Smooth muscle cell (in vitro differentiated cells): ENCODE data around the gene IFNL1. TPM values are rescaled to one million over a fixed set of nuclear protein-coding genes. Genes with fewer than 3 reads are reported as not detected.

Source experiments
- DNase-seq: peaks from one replicate; lab custom pipeline; 2025; ENCODE audit not compliant: unreplicated experiment; lab: John Stamatoyannopoulos, UW
- H2AFZ ChIP-seq: fragments of 200-600 bp; sonication (generic); 2 replicates; pipeline ENCODE4 v1.6.0; 2016; ENCODE audit warnings: antibody characterized with exemption, low read depth, mild to moderate bottlenecking
- H3F3A ChIP-seq: fragments of 200-600 bp; sonication (generic); 2 replicates; pipeline ENCODE4 v1.6.0; 2017; ENCODE audit warnings: antibody characterized with exemption, low read depth
- H3K27ac ChIP-seq: fragments of 200-600 bp; sonication (generic); 2 replicates; pipeline ENCODE4 v1.5.1; 2016; ENCODE audit warnings: low read depth, mild to moderate bottlenecking
- H3K27me3 ChIP-seq: fragments of 200-600 bp; sonication (generic); 2 replicates; pipeline ENCODE4 v1.6.1; 2016; ENCODE audit warnings: low read depth, mild to moderate bottlenecking
- H3K36me3 ChIP-seq: fragments of 200-600 bp; sonication (generic); 2 replicates; pipeline ENCODE4 v1.5.1; 2016; ENCODE audit warnings: low read depth
- H3K4me1 ChIP-seq: fragments of 200-600 bp; sonication (generic); 2 replicates; pipeline ENCODE4 v1.5.1; 2016; ENCODE audit warnings: low read depth
- H3K4me2 ChIP-seq: fragments of 200-600 bp; sonication (generic); 2 replicates; pipeline ENCODE4 v1.6.0; 2016; ENCODE audit warnings: mild to moderate bottlenecking
- H3K4me3 ChIP-seq: fragments of 200-600 bp; sonication (generic); 2 replicates; pipeline ENCODE4 v1.5.1; 2016; ENCODE audit warnings: mild to moderate bottlenecking
- H3K79me2 ChIP-seq: fragments of 200-600 bp; sonication (generic); 2 replicates; pipeline ENCODE4 v1.6.0; 2016; ENCODE audit warnings: low read depth, mild to moderate bottlenecking
- H3K9ac ChIP-seq: fragments of 200-600 bp; sonication (generic); 2 replicates; pipeline ENCODE4 v1.6.0; 2016; ENCODE audit warnings: low read depth
- H3K9me3 ChIP-seq: fragments of 200-600 bp; sonication (generic); replicated peaks from 2 replicates; pipeline ENCODE4 v1.5.1; 2016; ENCODE audit warnings: low read depth
- H4K20me1 ChIP-seq: fragments of 200-600 bp; sonication (generic); 2 replicates; pipeline ENCODE4 v1.6.0; 2016; ENCODE audit warnings: low read depth
- WGBS: methylation state at CpG from one replicate; pipeline ENCODE4 v1.1.7; 2016; ENCODE audit warnings: low lambda C conversion rate; 5-methylcytosine and 5-hydroxymethylcytosine counted together
- polyA plus RNA-seq: library from polyadenylated mRNA; unstranded; fragments of >200 nt; fragmentation: Nextera tagmentation; extraction: Ambion mirVana; gene quantifications from 2 replicates; pipeline ENCODE4 v1.2.1, GENCODE V29; 2016
- total RNA-seq: library from RNA; depleted of rRNA; stranded (reverse); fragments of >200 nt; gene quantifications from 2 replicates; pipeline ENCODE4 v1.2.3, GENCODE V29; 2014
- TF ChIP-seq, protein P1 (sequence below): fragments of 200-600 bp; sonication (generic); IDR thresholded peaks from 2 replicates; pipeline ENCODE4 v1.5.1; 2017; ENCODE audit warnings: borderline replicate concordance, mild to moderate bottlenecking, antibody characterized with exemption; ENCODE audit not compliant: insufficient read depth, poor library complexity, severe bottlenecking

The IFNL1 gene
- total and polyA plus RNA-seq, 2 experiments from 2014 or later: not detected

DNA sequence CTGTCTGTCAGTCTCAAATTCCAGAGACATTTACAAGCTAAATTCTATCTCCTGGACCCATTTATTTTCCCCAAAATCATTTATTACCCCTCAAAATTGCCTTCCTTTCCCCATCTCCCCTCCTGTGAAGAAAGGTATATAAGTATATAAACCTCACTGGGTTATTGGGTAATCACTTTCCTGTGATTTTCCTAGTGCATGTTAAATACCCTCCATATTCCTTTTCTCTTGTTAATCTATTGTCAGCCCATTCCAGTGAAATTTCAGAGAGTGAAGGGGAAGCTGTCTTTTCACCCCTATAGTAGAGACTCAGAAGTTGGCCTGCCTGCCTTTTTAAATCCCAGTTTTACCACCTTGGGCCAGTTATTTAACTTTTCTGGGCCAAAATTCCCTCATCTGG, 9.9 kb downstream of the IFNL1 start:
- Histone ChIP-seq H3F3A (peaks cover 5% of the 10 kb centered on the region), H3K27me3 (peaks cover 6% of the 10 kb centered on the region), H3K79me2 (no peaks in the 10 kb centered on the region), H3K9me3 (no peaks in the 10 kb centered on the region), H4K20me1 (no peaks in the 10 kb centered on the region), H2AFZ (no peak overlapping the region), H3K4me1 (peaks cover 9% of the 10 kb centered on the region), H3K36me3 (no peaks in the 10 kb centered on the region), H3K4me3 (no peak overlapping the region), H3K9ac (no peak overlapping the region), H3K27ac (peak overlapping the region; percentile 69), H3K4me2 (peak overlapping the region; percentile 89)
- TF ChIP-seq, protein P1, sequence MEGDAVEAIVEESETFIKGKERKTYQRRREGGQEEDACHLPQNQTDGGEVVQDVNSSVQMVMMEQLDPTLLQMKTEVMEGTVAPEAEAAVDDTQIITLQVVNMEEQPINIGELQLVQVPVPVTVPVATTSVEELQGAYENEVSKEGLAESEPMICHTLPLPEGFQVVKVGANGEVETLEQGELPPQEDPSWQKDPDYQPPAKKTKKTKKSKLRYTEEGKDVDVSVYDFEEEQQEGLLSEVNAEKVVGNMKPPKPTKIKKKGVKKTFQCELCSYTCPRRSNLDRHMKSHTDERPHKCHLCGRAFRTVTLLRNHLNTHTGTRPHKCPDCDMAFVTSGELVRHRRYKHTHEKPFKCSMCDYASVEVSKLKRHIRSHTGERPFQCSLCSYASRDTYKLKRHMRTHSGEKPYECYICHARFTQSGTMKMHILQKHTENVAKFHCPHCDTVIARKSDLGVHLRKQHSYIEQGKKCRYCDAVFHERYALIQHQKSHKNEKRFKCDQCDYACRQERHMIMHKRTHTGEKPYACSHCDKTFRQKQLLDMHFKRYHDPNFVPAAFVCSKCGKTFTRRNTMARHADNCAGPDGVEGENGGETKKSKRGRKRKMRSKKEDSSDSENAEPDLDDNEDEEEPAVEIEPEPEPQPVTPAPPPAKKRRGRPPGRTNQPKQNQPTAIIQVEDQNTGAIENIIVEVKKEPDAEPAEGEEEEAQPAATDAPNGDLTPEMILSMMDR: no peak
- no peak for DNase-seq

DNA sequence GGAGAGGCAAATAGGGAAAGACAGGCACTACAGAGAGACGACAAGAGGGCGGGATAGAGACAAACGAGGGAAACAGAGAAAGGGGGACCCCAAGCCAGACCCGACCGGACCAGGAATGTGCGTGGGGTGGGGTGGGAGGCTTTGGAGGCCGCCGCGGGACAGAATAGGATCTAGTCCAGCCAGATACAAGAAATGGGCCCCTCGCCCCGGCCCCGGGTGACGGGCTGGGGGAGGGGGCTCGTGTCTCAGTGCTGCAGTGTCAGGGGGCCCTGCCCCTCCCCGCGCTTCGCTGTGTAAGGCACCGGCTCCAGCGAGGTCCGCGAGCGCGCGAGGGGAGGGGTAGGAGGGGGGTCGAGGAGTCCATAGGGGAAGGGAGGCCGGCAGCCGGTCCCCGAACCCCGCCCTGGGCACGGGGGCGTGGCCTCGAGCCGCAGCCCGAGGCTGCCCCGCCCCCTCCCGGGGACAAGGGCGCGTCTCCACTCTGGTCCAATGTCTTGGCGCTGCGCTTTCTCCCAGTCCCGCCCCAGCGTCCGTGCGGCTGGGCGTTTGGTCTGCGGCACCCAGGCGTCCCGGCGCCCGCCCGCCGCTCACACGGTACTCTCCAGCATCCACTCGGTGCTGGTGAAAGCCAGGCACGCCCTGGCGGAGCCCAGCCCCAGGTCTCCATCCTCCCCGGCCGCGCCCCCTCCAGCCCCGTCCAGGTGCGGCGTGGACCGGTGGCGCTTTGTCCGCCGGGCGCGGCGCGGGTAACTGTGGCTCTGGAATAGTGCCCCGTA, 11.0 kb downstream of the IFNL1 start:
- Histone ChIP-seq H3K4me1 (peaks cover 9% of the 10 kb centered on the region), H3K79me2 (no peaks in the 10 kb centered on the region), H3K27ac (peak overlapping the region; percentile 67), H3K4me2 (peak overlapping the region; percentile 89), H3F3A (peaks cover 5% of the 10 kb centered on the region), H3K4me3 (peak overlapping the region; percentile 53), H3K36me3 (no peaks in the 10 kb centered on the region), H2AFZ (peak overlapping the region; percentile 97), H3K27me3 (peaks cover 6% of the 10 kb centered on the region), H3K9me3 (no peaks in the 10 kb centered on the region), H3K9ac (peak overlapping the region; percentile 45), H4K20me1 (no peaks in the 10 kb centered on the region)
- 2% methylated on average over 19 of the region's 71 CpGs for WGBS
- TF ChIP-seq, protein P1: no peak
- no peak for DNase-seq

DNA sequence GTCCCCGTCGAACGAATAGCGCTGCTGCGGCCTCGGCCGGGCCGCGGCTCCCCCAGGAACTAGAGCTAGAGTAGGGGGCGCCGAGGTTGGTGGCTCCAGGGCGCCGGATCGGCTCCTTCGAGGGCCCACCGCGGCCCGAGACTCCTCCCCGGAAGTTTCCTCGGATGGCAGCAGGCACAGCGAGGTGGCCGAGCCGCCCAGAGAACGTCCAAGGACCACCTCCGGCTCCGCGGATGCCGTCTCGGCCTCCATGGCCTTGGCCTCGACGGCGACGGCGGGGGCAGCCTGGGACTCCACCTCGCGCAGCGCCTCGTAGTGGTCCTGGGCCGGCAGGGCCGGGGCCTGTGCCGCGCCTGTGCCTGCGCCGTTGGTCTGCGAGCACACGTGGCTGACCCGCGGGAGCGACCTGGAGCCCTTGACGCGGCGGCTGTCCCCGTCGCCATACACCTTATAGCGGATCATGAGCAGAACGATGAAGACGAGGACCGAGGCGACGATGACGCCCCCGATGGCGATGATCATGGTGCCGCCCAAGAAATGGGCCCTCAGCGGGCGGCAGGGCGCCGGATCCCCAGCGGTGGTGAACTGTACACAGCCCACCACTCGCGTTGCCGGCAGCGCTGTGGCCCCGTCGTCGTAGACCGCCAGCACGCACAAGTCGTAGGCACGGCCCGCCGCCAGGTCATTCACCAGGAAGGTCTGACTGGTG, 11.8 kb downstream of the IFNL1 start:
- DNase-seq: no peak
- H3K9ac ChIP-seq: no peak overlapping the region
- peak overlapping the region; percentile 53 for H3K4me3 ChIP-seq
- H3K79me2 ChIP-seq: no peaks in the 10 kb centered on the region
- H3K4me1 ChIP-seq: peaks cover 9% of the 10 kb centered on the region
- H3F3A ChIP-seq: peaks cover 5% of the 10 kb centered on the region
- TF ChIP-seq, protein P1: peak; percentile 2
- H3K27me3 ChIP-seq: peaks cover 6% of the 10 kb centered on the region
- H3K9me3 ChIP-seq: no peaks in the 10 kb centered on the region
- no peaks in the 10 kb centered on the region for H4K20me1 ChIP-seq
- peak overlapping the region; percentile 97 for H2AFZ ChIP-seq
- no peaks in the 10 kb centered on the region for H3K36me3 ChIP-seq
- H3K27ac ChIP-seq: no peak overlapping the region
- peak overlapping the region; percentile 89 for H3K4me2 ChIP-seq
- WGBS: 9% methylated on average over 66 of the region's 82 CpGs
